ENCODE results near the gene CRYGA.

- TF ChIP-seq CTCF (IDR thresholded peaks at IDR 0.05; ENCODE audit: extremely low read depth in 1 of 2, insufficient read depth in 1 of 2, low read depth in 1 of 2, low read length in 2 of 2) (no peak), POLR2AphosphoS5 (IDR thresholded peaks at IDR 0.05; ENCODE audit: insufficient read depth, low read depth, low read length) (no peak), POLR2A (IDR thresholded peaks at IDR 0.05; ENCODE audit: low read depth, low read length) (no peak), MAX (IDR thresholded peaks at IDR 0.05; ENCODE audit: insufficient read depth, insufficient read length) (no peak), GATA2 (IDR thresholded peaks at IDR 0.05; ENCODE audit: insufficient read depth, insufficient read length, low read depth, low read length) (no peak), EZH2 (IDR thresholded peaks at IDR 0.05; ENCODE audit: borderline replicate concordance, low read depth, low read length, severe bottlenecking) (no peak), FOS (IDR thresholded peaks at IDR 0.05; ENCODE audit: borderline replicate concordance, insufficient read depth, low read length) (no peak), JUN (IDR thresholded peaks at IDR 0.05; ENCODE audit: borderline replicate concordance, insufficient read depth, insufficient read length, low read depth) (no peak)
These were observed 27.3 kb downstream of the CRYGA start for GRCh38 chr2:208135794-208136715.

Data from endothelial cell of umbilical vein (primary cell).